ENCODE results near the gene RIOK3. TPM values are rescaled to one million over a fixed set of nuclear protein-coding genes. Genes with fewer than 3 reads are reported as not detected.

RIOK3 gene
- total and polyA plus RNA-seq, 12 donors: 22.5 to 85.3 (median 48.1) TPM

DNA sequence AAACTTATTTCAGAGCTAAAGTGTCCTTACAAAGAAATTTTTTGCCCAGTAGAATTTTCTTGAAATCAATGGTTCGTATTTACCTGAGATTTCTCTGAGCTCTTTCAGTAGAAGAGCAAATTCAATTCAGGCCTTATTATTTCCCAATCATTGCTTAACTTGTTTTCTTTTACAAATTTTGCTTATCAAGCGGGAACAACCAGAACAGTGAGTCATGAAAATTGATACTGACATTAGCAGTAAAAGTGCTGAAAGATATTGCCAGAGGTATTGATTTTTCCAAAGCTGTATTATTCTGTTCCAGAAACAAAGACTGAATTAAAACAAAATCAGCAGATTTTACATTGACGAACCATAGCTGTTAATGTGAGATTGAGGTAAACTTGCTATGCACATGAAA is 10.1 kb upstream of the RIOK3 start:
- WGBS, 4 donors: 74 to 85% (median 81%) methylated on average over 3 of the region's 3 CpGs
- intact Hi-C loops (cut with DNase I): no loop called here

DNA sequence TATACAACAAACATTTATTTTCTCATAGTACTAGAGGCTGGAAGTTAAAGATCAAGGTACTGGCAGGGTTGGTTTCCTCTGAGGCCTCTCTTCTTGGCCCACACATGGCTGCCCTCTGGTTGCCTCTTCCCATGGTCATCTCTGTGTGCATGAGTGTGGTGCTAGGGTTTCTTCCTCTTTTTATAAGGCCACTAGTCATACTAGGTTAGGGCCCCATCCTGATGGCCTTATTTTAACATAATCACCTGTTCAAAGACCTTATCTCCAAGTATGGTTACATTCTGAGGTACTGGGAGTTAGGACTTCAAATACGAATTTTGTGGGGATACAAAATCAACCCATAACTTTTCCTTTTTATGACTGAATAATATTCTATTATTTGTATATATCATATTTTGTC is 4.8 kb upstream of the RIOK3 start:
- H3K9me3 ChIP-seq (replicated peaks in 1 of 3): no peaks in the 10 kb centered on the region
- H3K27ac ChIP-seq: no peak overlapping the region
- no peak overlapping the region for H3K4me3 ChIP-seq
- H3K36me3 ChIP-seq (replicated peaks in 1 of 2): no peaks in the 10 kb centered on the region
- H3K4me1 ChIP-seq (replicated peaks in 1 of 2): peaks cover 0 to 6% of the 10 kb centered on the region in 2 donors
- TF ChIP-seq POLR2A (IDR thresholded peaks at IDR 0.05): no peak
- no peak for TF ChIP-seq CTCF (IDR thresholded peaks at IDR 0.05)
- 61 to 83% (median 75%) methylated on average over 1 of the region's 1 CpG for WGBS, 4 donors
- H3K27me3 ChIP-seq: no peaks in the 10 kb centered on the region
- intact Hi-C loops (cut with DNase I): no loop called here
- DNase-seq: no peak

More for the DNA sequence above, 10.1 kb upstream of the RIOK3 start:
- H3K27ac ChIP-seq: no peak overlapping the region
- no peak overlapping the region for H3K4me3 ChIP-seq
- H3K4me1 ChIP-seq (replicated peaks in 1 of 2): no peaks in the 10 kb centered on the region
- no peaks in the 10 kb centered on the region for H3K9me3 ChIP-seq (replicated peaks in 1 of 3)
- TF ChIP-seq POLR2A (IDR thresholded peaks at IDR 0.05): no peak
- TF ChIP-seq CTCF (IDR thresholded peaks at IDR 0.05): no peak
- DNase-seq: no peak
- H3K36me3 ChIP-seq (replicated peaks in 1 of 2): no peaks in the 10 kb centered on the region
- no peaks in the 10 kb centered on the region for H3K27me3 ChIP-seq

DNA sequence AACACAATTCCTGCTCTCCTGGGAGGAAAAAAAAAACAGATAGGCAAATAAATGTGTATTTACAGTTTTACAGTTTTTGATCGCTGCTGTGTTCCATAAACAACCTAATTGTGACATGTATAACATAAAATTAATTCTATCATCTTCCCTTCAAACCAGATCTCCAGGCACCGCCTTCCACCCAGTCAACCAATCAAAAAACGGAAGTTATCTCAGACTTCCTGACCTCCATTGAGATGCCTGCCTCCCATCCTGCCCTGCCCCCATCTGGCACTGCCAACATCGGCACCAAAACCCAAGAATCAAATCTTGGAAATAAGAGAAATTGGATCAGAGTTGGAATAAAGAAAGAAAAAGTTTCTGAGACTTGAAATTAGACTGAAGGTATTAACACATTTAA is 3.1 kb upstream of the RIOK3 start:
- 62 to 70% (median 65%) methylated on average over 4 of the region's 4 CpGs for WGBS, 4 donors
- intact Hi-C loops (cut with DNase I): no loop called here
- no peak overlapping the region for H3K4me3 ChIP-seq

GRCh38 chr18:23451011-23451410 is 2.1 kb upstream of the RIOK3 start:
- no peaks in the 10 kb centered on the region for H3K36me3 ChIP-seq (replicated peaks in 1 of 2)
- no peak for TF ChIP-seq POLR2A (IDR thresholded peaks at IDR 0.05)
- TF ChIP-seq CTCF (IDR thresholded peaks at IDR 0.05): no peak
- H3K27ac ChIP-seq: no peak overlapping the region
- no peak for DNase-seq
- H3K4me3 ChIP-seq: no peak overlapping the region
- WGBS, 4 donors: 80 to 94% (median 92%) methylated on average over 9 to 18 of the region's 18 CpGs
- no peaks in the 10 kb centered on the region for H3K27me3 ChIP-seq
- H3K9me3 ChIP-seq (replicated peaks in 1 of 3): no peaks in the 10 kb centered on the region
- H3K4me1 ChIP-seq (replicated peaks in 1 of 2): peaks cover 5 to 27% of the 10 kb centered on the region in 2 donors
- intact Hi-C loops (cut with DNase I): no loop called here

More for the DNA sequence above, 3.1 kb upstream of the RIOK3 start:
- TF ChIP-seq POLR2A (IDR thresholded peaks at IDR 0.05) (no peak), CTCF (IDR thresholded peaks at IDR 0.05) (no peak)
- H3K27me3 ChIP-seq: no peaks in the 10 kb centered on the region
- no peaks in the 10 kb centered on the region for H3K9me3 ChIP-seq (replicated peaks in 1 of 3)
- no peak overlapping the region for H3K27ac ChIP-seq
- H3K36me3 ChIP-seq (replicated peaks in 1 of 2): no peaks in the 10 kb centered on the region
- DNase-seq: no peak
- H3K4me1 ChIP-seq (replicated peaks in 1 of 2): peaks cover 5 to 17% of the 10 kb centered on the region in 2 donors

Data from adrenal gland (tissue), 12 donors.